DMS153 treated with DMSO at 0.1 percent for 48 hours (cell line): Measurements from ENCODE around the gene OCSTAMP.

Experiments used
- DNase-seq: peaks from one replicate; lab custom pipeline; 2025; ENCODE audit not compliant: unreplicated experiment; lab: John Stamatoyannopoulos, UW

The OCSTAMP gene

GRCh38 chr20:46554828-46555227 is 4.4 kb upstream of the OCSTAMP start:
- DNase-seq: no peak

- DNase-seq: no peak
Measured at GRCh38 chr20:46553926-46554325, 3.5 kb upstream of the OCSTAMP start.

- no peak for DNase-seq
Measured at GRCh38 chr20:46552460-46553420, 2.3 kb upstream of the OCSTAMP start.

- no peak for DNase-seq
Measured at GRCh38 chr20:46551522-46552381, 1.3 kb upstream of the OCSTAMP start.

GRCh38 chr20:46549188-46549972 is 1.1 kb downstream of the OCSTAMP start:
- no peak for DNase-seq

GRCh38 chr20:46548688-46549087 is 1.8 kb downstream of the OCSTAMP start:
- DNase-seq: no peak

- no peak for DNase-seq
Measured at GRCh38 chr20:46547995-46548394, 2.5 kb downstream of the OCSTAMP start.

- no peak for DNase-seq
Measured at GRCh38 chr20:46546936-46547335, 3.5 kb downstream of the OCSTAMP start.

GRCh38 chr20:46546298-46546697 is 4.2 kb downstream of the OCSTAMP start:
- DNase-seq: no peak

- no peak for DNase-seq
Measured at GRCh38 chr20:46545827-46546138, 4.7 kb downstream of the OCSTAMP start.

GRCh38 chr20:46545077-46545826 is 5.2 kb downstream of the OCSTAMP start:
- no peak for DNase-seq

- DNase-seq: no peak
Measured at GRCh38 chr20:46544576-46544975, 5.9 kb downstream of the OCSTAMP start.

GRCh38 chr20:46543959-46544358 is 6.5 kb downstream of the OCSTAMP start:
- DNase-seq: no peak

GRCh38 chr20:46543033-46543432 is 7.4 kb downstream of the OCSTAMP start:
- no peak for DNase-seq

GRCh38 chr20:46541229-46541935 is 9.1 kb downstream of the OCSTAMP start:
- no peak for DNase-seq

GRCh38 chr20:46539113-46539512 is 11.3 kb downstream of the OCSTAMP start:
- DNase-seq: no peak

- no peak for DNase-seq
Measured at GRCh38 chr20:46530640-46531039, 19.8 kb downstream of the OCSTAMP start.

GRCh38 chr20:46523696-46524328 is 26.6 kb downstream of the OCSTAMP start:
- DNase-seq: no peak

GRCh38 chr20:46523108-46523507 is 27.3 kb downstream of the OCSTAMP start:
- DNase-seq: no peak
